ENCODE data around the gene FBXO17. TPM values are rescaled to one million over a fixed set of nuclear protein-coding genes. Genes with fewer than 3 reads are reported as not detected.
"Not testable (repeated sequence)": the region's sequence is repeated elsewhere in the genome, so short reads cannot be mapped to it uniquely, and the experiment has no call there.

The FBXO17 gene
- total RNA-seq, 1 experiment from 2014 or later, result 16.8 TPM

- Mint-ChIP-seq H3K27me3 (ENCODE audit: low read depth) (no peaks in the 10 kb centered on the region; the same call in 1 of the 2 replicates), H3K4me1 (no peaks in the 10 kb centered on the region), H3K4me3 (no peak overlapping the region), H3K9me3 (no peaks in the 10 kb centered on the region; the same call in 1 of the 2 replicates), H3K27ac (no peak overlapping the region), H3K36me3 (no peaks in the 10 kb centered on the region)
- TF ChIP-seq SP1 (CRISPR knock-in tag; conservative IDR thresholded peaks at IDR 0.05), result no peak
- TF ChIP-seq CREB1 (CRISPR knock-in tag; IDR thresholded peaks at IDR 0.05), result no peak
- TF ChIP-seq IRF2 (CRISPR knock-in tag; IDR thresholded peaks at IDR 0.05; ENCODE audit: borderline replicate concordance, low read depth), result no peak
- no peak for TF ChIP-seq E2F4 (CRISPR knock-in tag; IDR thresholded peaks at IDR 0.05; ENCODE audit: borderline replicate concordance, low read depth)
- no peak for TF ChIP-seq CBFB (CRISPR knock-in tag; IDR thresholded peaks at IDR 0.05; ENCODE audit: low read depth)
- TF ChIP-seq ZNF232 (CRISPR knock-in tag; IDR thresholded peaks at IDR 0.05), result no peak
- no peak for TF ChIP-seq IRF1 (CRISPR knock-in tag; IDR thresholded peaks at IDR 0.05)
- ChIA-PET CTCF (interaction anchor here (0.7 to 1.8 kb wide), 2 partner anchors 12 to 25 kb away, joined by 3 to 4 read pairs; partner anchors contain the start of gene FBXO17), POLR2A (no interaction called here)
- ATAC-seq (no peak), DNase-seq (ENCODE audit: low spot score) (no peak)
Observed at GRCh38 chr19:39001041-39001440, 25.5 kb upstream of the FBXO17 start.

- CTCF ChIA-PET, result interaction anchor here (0.6 to 5.8 kb wide), 2 partner anchors 22 to 178 kb away, joined by 3 to 23 read pairs; partner anchors contain the start of gene FBXO17
- H3K27me3 Mint-ChIP-seq (ENCODE audit: low read depth); POLR2A ChIA-PET; H3K36me3 Mint-ChIP-seq; ATAC-seq; H3K4me3 Mint-ChIP-seq; H3K4me1 Mint-ChIP-seq; H3K27ac Mint-ChIP-seq; DNase-seq (ENCODE audit: low spot score); H3K9me3 Mint-ChIP-seq: not testable (repeated sequence)
Observed at GRCh38 chr19:38997576-38997975, 22.0 kb upstream of the FBXO17 start.

- Mint-ChIP-seq H3K4me1 (peaks cover 8% of the 10 kb centered on the region), H3K27me3 (ENCODE audit: low read depth) (peaks cover 5% of the 10 kb centered on the region), H3K27ac (no peak overlapping the region), H3K4me3 (no peak overlapping the region), H3K36me3 (no peaks in the 10 kb centered on the region), H3K9me3 (no peaks in the 10 kb centered on the region)
- ChIA-PET CTCF (interaction anchor here (5.8 kb wide), 1 partner anchor 17 kb away, joined by 23 read pairs; the partner anchor contains the start of gene FBXO17), POLR2A (no interaction called here)
- no peak for ATAC-seq
- no peak for DNase-seq (ENCODE audit: low spot score)
- no peak for TF ChIP-seq GRHL2 (CRISPR knock-in tag; IDR thresholded peaks at IDR 0.05; ENCODE audit: insufficient replicate concordance, severe bottlenecking)
- no peak for TF ChIP-seq E2F4 (CRISPR knock-in tag; IDR thresholded peaks at IDR 0.05; ENCODE audit: borderline replicate concordance, low read depth)
- no peak for TF ChIP-seq NFATC4 (CRISPR knock-in tag; IDR thresholded peaks at IDR 0.05)
Observed at GRCh38 chr19:38993271-38993670, 17.7 kb upstream of the FBXO17 start.

- ATAC-seq (no peak), DNase-seq (ENCODE audit: low spot score) (no peak)
- no peak overlapping the region for H3K27ac Mint-ChIP-seq
- H3K36me3 Mint-ChIP-seq, result no peaks in the 10 kb centered on the region
- peaks cover 5% of the 10 kb centered on the region for H3K27me3 Mint-ChIP-seq (ENCODE audit: low read depth)
- ChIA-PET POLR2A (no interaction called here), CTCF (interaction anchor here (0.6 to 5.6 kb wide), 3 partner anchors 15 to 1630 kb away, joined by 3 to 55 read pairs (median 4); partner anchors contain the start of gene FBXO17)
- H3K9me3 Mint-ChIP-seq, result no peaks in the 10 kb centered on the region
- H3K4me1 Mint-ChIP-seq, result peaks cover 8% of the 10 kb centered on the region
- no peak overlapping the region for H3K4me3 Mint-ChIP-seq
- TF ChIP-seq GABPB1 (CRISPR knock-in tag; IDR thresholded peaks at IDR 0.05) (no peak), TCF7 (CRISPR knock-in tag; IDR thresholded peaks at IDR 0.05; ENCODE audit: low read depth) (no peak), JAZF1 (CRISPR knock-in tag; IDR thresholded peaks at IDR 0.05) (no peak), ZNF396 (CRISPR knock-in tag; IDR thresholded peaks at IDR 0.05; ENCODE audit: borderline replicate concordance) (no peak), MAX (CRISPR knock-in tag; IDR thresholded peaks at IDR 0.05) (no peak), NR2C2 (CRISPR knock-in tag; IDR thresholded peaks at IDR 0.05) (no peak), USF1 (CRISPR knock-in tag; IDR thresholded peaks at IDR 0.05) (no peak), ATF6 (CRISPR knock-in tag; IDR thresholded peaks at IDR 0.05) (no peak), ZNF317 (CRISPR knock-in tag; IDR thresholded peaks at IDR 0.05; ENCODE audit: borderline replicate concordance, low read depth) (no peak), ZNF121 (CRISPR knock-in tag; IDR thresholded peaks at IDR 0.05) (no peak), NFATC4 (CRISPR knock-in tag; IDR thresholded peaks at IDR 0.05) (no peak), JUN (CRISPR knock-in tag; IDR thresholded peaks at IDR 0.05) (no peak), RORB (CRISPR knock-in tag; IDR thresholded peaks at IDR 0.05) (no peak), PRRX2 (CRISPR knock-in tag; IDR thresholded peaks at IDR 0.05) (no peak), ZBTB21 (CRISPR knock-in tag; IDR thresholded peaks at IDR 0.05; ENCODE audit: borderline replicate concordance) (no peak)
Observed at GRCh38 chr19:38990949-38991697, 15.6 kb upstream of the FBXO17 start.

Data from WTC11 (cell line).